Fibroblast of pulmonary artery (primary cell): ENCODE data around the gene STIM1.

ENCODE experiments used
- DNase-seq: peaks from one replicate; pipeline ENCODE4 v3.0.0-alpha.2; 2010; ENCODE audit warnings: low read depth
- H3K4me3 ChIP-seq: replicated peaks from 2 replicates; pipeline ENCODE4 v1.5.1; 2011; ENCODE audit warnings: low read depth, mild to moderate bottlenecking, control low read depth, low read length, moderate library complexity
- CTCF ChIP-seq: IDR thresholded peaks from 2 replicates; pipeline ENCODE4 v1.5.1; 2011; ENCODE audit warnings: mild to moderate bottlenecking, control low read depth, low read length, inconsistent platforms; ENCODE audit errors: missing control alignments

Gene STIM1

GRCh38 chr11:3926458-3927095 lies 71.1 kb downstream of the STIM1 start:
- no peak for TF ChIP-seq CTCF
- H3K4me3 ChIP-seq: no peak overlapping the region
- no peak for DNase-seq

GRCh38 chr11:3927129-3927796 lies 71.8 kb downstream of the STIM1 start:
- no peak overlapping the region for H3K4me3 ChIP-seq
- DNase-seq: no peak
- no peak for TF ChIP-seq CTCF

GRCh38 chr11:3929232-3929631 lies 73.8 kb downstream of the STIM1 start:
- no peak for DNase-seq
- no peak overlapping the region for H3K4me3 ChIP-seq
- no peak for TF ChIP-seq CTCF

- no peak for TF ChIP-seq CTCF
- no peak overlapping the region for H3K4me3 ChIP-seq
- no peak for DNase-seq
These were observed 74.2 kb downstream of the STIM1 start for GRCh38 chr11:3929649-3930048.

GRCh38 chr11:3932698-3933097 lies 77.2 kb downstream of the STIM1 start:
- TF ChIP-seq CTCF: no peak
- H3K4me3 ChIP-seq: no peak overlapping the region
- no peak for DNase-seq

GRCh38 chr11:3933165-3933628 lies 77.7 kb downstream of the STIM1 start:
- H3K4me3 ChIP-seq: no peak overlapping the region
- no peak for DNase-seq
- TF ChIP-seq CTCF: no peak

- no peak for DNase-seq
- no peak overlapping the region for H3K4me3 ChIP-seq
- TF ChIP-seq CTCF: no peak
These were observed 79.2 kb downstream of the STIM1 start for GRCh38 chr11:3934658-3935057.
